ENCODE data around the gene CCNE1. TPM values are rescaled to one million over a fixed set of nuclear protein-coding genes. Genes with fewer than 3 reads are reported as not detected.
"Not testable (repeated sequence)": the region's sequence is repeated elsewhere in the genome, so short reads cannot be mapped to it uniquely, and the experiment has no call there.

CCNE1 gene
- total RNA-seq, 2 donors from 2014 or later: 1.6 to 8.0 TPM

GRCh38 chr19:29785360-29785759 lies 26.4 kb upstream of the CCNE1 start:
- intact Hi-C loops (cut with DNase I): no loop called here
- 85% methylated on average over 5 of the region's 5 CpGs for WGBS

GRCh38 chr19:29785955-29786589 lies 25.7 kb upstream of the CCNE1 start:
- TF ChIP-seq CTCF (IDR thresholded peaks at IDR 0.05) (no peak), POLR2AphosphoS5 (IDR thresholded peaks at IDR 0.05) (no peak), POLR2A (IDR thresholded peaks at IDR 0.05) (no peak)
- Histone ChIP-seq H3K36me3 (no peaks in the 10 kb centered on the region), H3K4me1 (replicated peaks) (no peaks in the 10 kb centered on the region), H3K9me3 (no peaks in the 10 kb centered on the region), H3K4me3 (no peak overlapping the region), H3K27me3 (replicated peaks; ENCODE audit: insufficient read depth) (no peaks in the 10 kb centered on the region), H3K27ac (no peak overlapping the region)
- no peak for DNase-seq (ENCODE audit: low spot score)
- WGBS: 75% methylated on average over 5 of the region's 5 CpGs
- intact Hi-C loops (cut with DNase I): no loop called here

More at GRCh38 chr19:29785360-29785759, 26.4 kb upstream of the CCNE1 start:
- no peak for DNase-seq (ENCODE audit: low spot score)
- Histone ChIP-seq H3K27ac (no peak overlapping the region), H3K4me1 (replicated peaks) (no peaks in the 10 kb centered on the region), H3K27me3 (replicated peaks; ENCODE audit: insufficient read depth) (no peaks in the 10 kb centered on the region), H3K4me3 (no peak overlapping the region), H3K36me3 (no peaks in the 10 kb centered on the region), H3K9me3 (no peaks in the 10 kb centered on the region)
- TF ChIP-seq CTCF (IDR thresholded peaks at IDR 0.05) (no peak), POLR2A (IDR thresholded peaks at IDR 0.05) (no peak), POLR2AphosphoS5 (IDR thresholded peaks at IDR 0.05) (no peak)

- DNase-seq (ENCODE audit: low spot score): no peak
- Histone ChIP-seq H3K27me3 (replicated peaks; ENCODE audit: insufficient read depth) (no peaks in the 10 kb centered on the region), H3K36me3 (no peaks in the 10 kb centered on the region), H3K4me1 (replicated peaks) (no peaks in the 10 kb centered on the region), H3K27ac (no peak overlapping the region), H3K4me3 (no peak overlapping the region), H3K9me3 (no peaks in the 10 kb centered on the region)
- intact Hi-C loops (cut with DNase I): no loop called here
- 46% methylated on average over 4 of the region's 4 CpGs for WGBS
- TF ChIP-seq POLR2AphosphoS5 (IDR thresholded peaks at IDR 0.05) (no peak), POLR2A (IDR thresholded peaks at IDR 0.05) (no peak), CTCF (IDR thresholded peaks at IDR 0.05) (no peak)
These were observed 24.5 kb upstream of the CCNE1 start for GRCh38 chr19:29787281-29787680.

- H3K36me3 ChIP-seq: no peaks in the 10 kb centered on the region
- DNase-seq (ENCODE audit: low spot score): no peak
- intact Hi-C loops (cut with DNase I): no loop called here
- no peaks in the 10 kb centered on the region for H3K27me3 ChIP-seq (replicated peaks; ENCODE audit: insufficient read depth)
- no peaks in the 10 kb centered on the region for H3K9me3 ChIP-seq
- 92% methylated on average over 3 of the region's 3 CpGs for WGBS
- no peaks in the 10 kb centered on the region for H3K4me1 ChIP-seq (replicated peaks)
- no peak overlapping the region for H3K27ac ChIP-seq
- no peak for TF ChIP-seq POLR2AphosphoS5 (IDR thresholded peaks at IDR 0.05)
- no peak for TF ChIP-seq POLR2A (IDR thresholded peaks at IDR 0.05)
- TF ChIP-seq CTCF (IDR thresholded peaks at IDR 0.05): no peak
- no peak overlapping the region for H3K4me3 ChIP-seq
These were observed 22.8 kb upstream of the CCNE1 start for GRCh38 chr19:29789007-29789406.

- Histone ChIP-seq H3K36me3 (no peaks in the 10 kb centered on the region), H3K4me3 (no peak overlapping the region), H3K4me1 (replicated peaks) (no peaks in the 10 kb centered on the region), H3K27me3 (replicated peaks; ENCODE audit: insufficient read depth) (no peaks in the 10 kb centered on the region), H3K27ac (no peak overlapping the region), H3K9me3 (no peaks in the 10 kb centered on the region)
- no peak for DNase-seq (ENCODE audit: low spot score)
- no peak for TF ChIP-seq CTCF (IDR thresholded peaks at IDR 0.05)
- no peak for TF ChIP-seq POLR2A (IDR thresholded peaks at IDR 0.05)
- no peak for TF ChIP-seq POLR2AphosphoS5 (IDR thresholded peaks at IDR 0.05)
- WGBS: 89% methylated on average over 11 of the region's 11 CpGs
- intact Hi-C loops (cut with DNase I): no loop called here
These were observed 18.6 kb upstream of the CCNE1 start for GRCh38 chr19:29793116-29793727.

GRCh38 chr19:29794490-29794889 lies 17.3 kb upstream of the CCNE1 start:
- H3K9me3 ChIP-seq; intact Hi-C loops (cut with DNase I): not testable (repeated sequence)

More at GRCh38 chr19:29794490-29794889, 17.3 kb upstream of the CCNE1 start:
- H3K4me1 ChIP-seq (replicated peaks); H3K27me3 ChIP-seq (replicated peaks; ENCODE audit: insufficient read depth); DNase-seq (ENCODE audit: low spot score); H3K27ac ChIP-seq; H3K36me3 ChIP-seq; H3K4me3 ChIP-seq: not testable (repeated sequence)
- 95% methylated on average over 7 of the region's 7 CpGs for WGBS
